Type B pancreatic cell (in vitro differentiated cells): ENCODE results near the gene XPC. TPM values are rescaled to one million over a fixed set of nuclear protein-coding genes. Genes with fewer than 3 reads are reported as not detected.
A peak's percentile ranks its signal among the peaks of the same experiment; 100 is the strongest.

Source experiments
- DNase-seq: peaks from one replicate; pipeline ENCODE4 v3.0.0; 2021; ENCODE audit warnings: mixed read lengths; ENCODE audit not compliant: unreplicated experiment; ENCODE audit errors: extremely low spot score
- H3K27ac Mint-ChIP-seq: 2 replicates; pipeline ENCODE4 v1.8.0; 2021; ENCODE audit warnings: mild to moderate bottlenecking, mixed read lengths
- H3K27me3 Mint-ChIP-seq: 2 replicates; pipeline ENCODE4 v1.8.0; 2021; ENCODE audit warnings: mixed read lengths
- H3K36me3 Mint-ChIP-seq: 2 replicates; pipeline ENCODE4 v1.8.0; 2021; ENCODE audit warnings: mixed read lengths
- H3K4me1 Mint-ChIP-seq: one replicate; pipeline ENCODE4 v1.8.0; 2021; ENCODE audit warnings: mixed read lengths; ENCODE audit not compliant: unreplicated experiment
- H3K4me3 Mint-ChIP-seq: 2 replicates; pipeline ENCODE4 v1.8.0; 2021; ENCODE audit warnings: mild to moderate bottlenecking, mixed read lengths
- H3K9me3 Mint-ChIP-seq: 2 replicates; pipeline ENCODE4 v1.8.0; 2021; ENCODE audit warnings: mixed read lengths
- total RNA-seq: library from RNA; stranded (reverse); gene quantifications from 2 replicates; pipeline ENCODE4 v1.2.1, GENCODE V29; 2021; ENCODE audit warnings: low replicate concordance
- TF ChIP-seq, protein P1 (sequence below): fragments of 200-600 bp; sonication (generic); conservative IDR thresholded peaks from 2 replicates; pipeline ENCODE4 v1.5.0; 2021; ENCODE audit warnings: antibody characterized with exemption, mild to moderate bottlenecking

XPC gene
- total RNA-seq, 1 donor from 2014 or later = 44.2 TPM

- Mint-ChIP-seq H3K27ac (no peak overlapping the region), H3K9me3 (no peaks in the 10 kb centered on the region), H3K27me3 (no peaks in the 10 kb centered on the region), H3K36me3 (peaks cover 19% of the 10 kb centered on the region), H3K4me3 (no peak overlapping the region), H3K4me1 (peaks cover 15% of the 10 kb centered on the region)
- no peak for DNase-seq
- TF ChIP-seq, protein P1, sequence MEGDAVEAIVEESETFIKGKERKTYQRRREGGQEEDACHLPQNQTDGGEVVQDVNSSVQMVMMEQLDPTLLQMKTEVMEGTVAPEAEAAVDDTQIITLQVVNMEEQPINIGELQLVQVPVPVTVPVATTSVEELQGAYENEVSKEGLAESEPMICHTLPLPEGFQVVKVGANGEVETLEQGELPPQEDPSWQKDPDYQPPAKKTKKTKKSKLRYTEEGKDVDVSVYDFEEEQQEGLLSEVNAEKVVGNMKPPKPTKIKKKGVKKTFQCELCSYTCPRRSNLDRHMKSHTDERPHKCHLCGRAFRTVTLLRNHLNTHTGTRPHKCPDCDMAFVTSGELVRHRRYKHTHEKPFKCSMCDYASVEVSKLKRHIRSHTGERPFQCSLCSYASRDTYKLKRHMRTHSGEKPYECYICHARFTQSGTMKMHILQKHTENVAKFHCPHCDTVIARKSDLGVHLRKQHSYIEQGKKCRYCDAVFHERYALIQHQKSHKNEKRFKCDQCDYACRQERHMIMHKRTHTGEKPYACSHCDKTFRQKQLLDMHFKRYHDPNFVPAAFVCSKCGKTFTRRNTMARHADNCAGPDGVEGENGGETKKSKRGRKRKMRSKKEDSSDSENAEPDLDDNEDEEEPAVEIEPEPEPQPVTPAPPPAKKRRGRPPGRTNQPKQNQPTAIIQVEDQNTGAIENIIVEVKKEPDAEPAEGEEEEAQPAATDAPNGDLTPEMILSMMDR = no peak
Observed at GRCh38 chr3:14130707-14131106, 47.7 kb downstream of the XPC start.

- Mint-ChIP-seq H3K27ac (no peak overlapping the region), H3K4me1 (peaks cover 15% of the 10 kb centered on the region), H3K36me3 (peaks cover 19% of the 10 kb centered on the region), H3K27me3 (no peaks in the 10 kb centered on the region), H3K4me3 (no peak overlapping the region), H3K9me3 (no peaks in the 10 kb centered on the region)
- TF ChIP-seq, protein P1 = no peak
- DNase-seq = peak; percentile 40
Observed at GRCh38 chr3:14130230-14130629, 48.2 kb downstream of the XPC start.

GRCh38 chr3:14129296-14129695 lies 49.1 kb downstream of the XPC start:
- Mint-ChIP-seq H3K27ac (no peak overlapping the region), H3K27me3 (no peaks in the 10 kb centered on the region)

GRCh38 chr3:14128724-14129123 lies 49.7 kb downstream of the XPC start:
- Mint-ChIP-seq H3K4me3 (no peak overlapping the region), H3K4me1 (peaks cover 18% of the 10 kb centered on the region), H3K27ac (no peak overlapping the region), H3K9me3 (no peaks in the 10 kb centered on the region), H3K36me3 (peaks cover 19% of the 10 kb centered on the region), H3K27me3 (no peaks in the 10 kb centered on the region)
- TF ChIP-seq, protein P1 = no peak
- DNase-seq = no peak

More at GRCh38 chr3:14129296-14129695, 49.1 kb downstream of the XPC start:
- DNase-seq = peak; percentile 24
- Mint-ChIP-seq H3K4me3 (no peak overlapping the region), H3K9me3 (no peaks in the 10 kb centered on the region), H3K4me1 (peaks cover 15% of the 10 kb centered on the region), H3K36me3 (peaks cover 19% of the 10 kb centered on the region)
- TF ChIP-seq, protein P1 = no peak

DNA sequence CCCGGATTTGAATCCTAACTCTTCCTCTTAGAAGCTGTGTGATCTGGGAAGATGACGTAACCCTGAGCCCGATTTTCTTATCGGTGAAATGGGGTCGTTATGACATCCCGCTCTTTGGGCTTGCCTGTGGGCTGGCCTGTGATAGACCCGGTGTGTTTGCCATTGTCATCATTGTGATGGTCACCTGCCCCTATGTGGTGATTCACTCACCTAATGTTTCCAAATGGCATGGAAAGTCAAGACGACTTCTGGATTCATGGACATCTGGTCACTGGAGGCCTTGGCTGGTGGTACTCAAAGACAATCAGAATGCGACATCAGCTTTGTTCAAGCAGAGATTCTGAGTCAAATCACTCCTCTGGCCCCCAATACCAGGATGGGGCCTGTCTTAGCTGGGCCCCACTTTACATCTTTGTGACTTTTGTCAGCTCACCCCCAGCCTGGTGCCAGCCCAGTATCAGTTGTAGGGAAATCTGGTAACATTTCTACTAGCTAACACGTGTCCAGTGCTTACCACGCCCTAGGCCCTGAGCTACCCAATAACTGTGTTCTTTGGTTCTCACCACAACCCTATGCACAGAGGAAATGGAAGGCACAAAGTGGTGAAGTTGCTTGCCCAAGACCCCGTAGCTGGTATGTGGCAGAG lies 50.8 kb downstream of the XPC start:
- H3K4me1 Mint-ChIP-seq = peaks cover 27% of the 10 kb centered on the region
- TF ChIP-seq, protein P1 = no peak
- H3K27ac Mint-ChIP-seq = no peak overlapping the region
- peak overlapping the region; percentile 51 for H3K4me3 Mint-ChIP-seq
- no peaks in the 10 kb centered on the region for H3K27me3 Mint-ChIP-seq
- DNase-seq = peak; percentile 42
- H3K36me3 Mint-ChIP-seq = peaks cover 19% of the 10 kb centered on the region
- H3K9me3 Mint-ChIP-seq = no peaks in the 10 kb centered on the region
